Fibroblast of lung (primary cell): ENCODE results near the gene DTD1. TPM values are rescaled to one million over a fixed set of nuclear protein-coding genes. Genes with fewer than 3 reads are reported as not detected.
"Not testable (repeated sequence)": the region's sequence is repeated elsewhere in the genome, so short reads cannot be mapped to it uniquely, and the experiment has no call there.

Source experiments
- DNase-seq, 2 donors: peaks; one replicate each; pipeline versions ENCODE4 v3.0.0 to v3.0.0-alpha.2; 2010; ENCODE audit warnings: low read depth in 2 of 2
- H2AFZ ChIP-seq: 2 replicates; pipeline ENCODE4 v1.5.1; 2012; ENCODE audit warnings: low read length, control low read depth, inconsistent platforms
- H3K27ac ChIP-seq: 2 replicates; pipeline ENCODE4 v1.5.1; 2011; ENCODE audit warnings: low read length, control low read depth; ENCODE audit not compliant: insufficient read depth
- H3K27me3 ChIP-seq: 2 replicates; pipeline ENCODE4 v1.5.1; 2011; ENCODE audit warnings: mild to moderate bottlenecking, low read length; ENCODE audit not compliant: control insufficient read depth, insufficient read depth
- H3K36me3 ChIP-seq: 2 replicates; pipeline ENCODE4 v1.5.1; 2011; ENCODE audit warnings: low read length; ENCODE audit not compliant: control insufficient read depth, insufficient read depth
- H3K4me1 ChIP-seq: 2 replicates; pipeline ENCODE4 v1.5.1; 2011; ENCODE audit warnings: low read length; ENCODE audit not compliant: control insufficient read depth, insufficient read depth; ENCODE audit errors: extremely low read depth
- H3K4me2 ChIP-seq: 2 replicates; pipeline ENCODE4 v1.5.1; 2011; ENCODE audit warnings: low read length, control low read depth; ENCODE audit not compliant: insufficient read depth; ENCODE audit errors: extremely low read depth
- H3K4me3 ChIP-seq, 4 experiments: fragments of 200-600 bp in 1 of 4; sonication (generic) in 1 of 4; replicated peaks in 1 of 4; 2 replicates each; pipeline ENCODE4 v1.5.1; 2011 to 2016; ENCODE audit warnings: low read length in 4 of 4, low read depth in 3 of 4, mild to moderate bottlenecking in 3 of 4, control low read depth in 2 of 4, inconsistent platforms in 1 of 4, mixed read lengths in 1 of 4; ENCODE audit not compliant: insufficient read depth in 1 of 4; ENCODE audit errors: control extremely low read depth in 1 of 4
- H3K79me2 ChIP-seq: 2 replicates; pipeline ENCODE4 v1.5.1; 2012; ENCODE audit warnings: mild to moderate bottlenecking, low read length, inconsistent platforms; ENCODE audit not compliant: control insufficient read depth, insufficient read depth
- H3K9ac ChIP-seq: 2 replicates; pipeline ENCODE4 v1.5.1; 2011; ENCODE audit warnings: mild to moderate bottlenecking, low read length, control low read depth; ENCODE audit not compliant: insufficient read depth
- H3K9me3 ChIP-seq: 2 replicates; pipeline ENCODE4 v1.5.1; 2012; ENCODE audit warnings: low read depth, low read length; ENCODE audit not compliant: control insufficient read depth, insufficient read depth
- H4K20me1 ChIP-seq: 2 replicates; pipeline ENCODE4 v1.5.1; 2011; ENCODE audit warnings: low read length; ENCODE audit not compliant: control insufficient read depth, insufficient read depth; ENCODE audit errors: extremely low read depth
- CTCF ChIP-seq, 2 donors: IDR thresholded peaks in 1 of 2; conservative IDR thresholded peaks in 1 of 2; 1 replicate in 1 of 2; 2 replicates in 1 of 2; pipeline ENCODE4 v1.5.1; 2011 to 2012; ENCODE audit warnings: low read length in 2 of 2, control low read depth in 1 of 2, inconsistent platforms in 1 of 2, low read depth in 1 of 2, mild to moderate bottlenecking in 1 of 2
- EZH2 ChIP-seq: IDR thresholded peaks from 2 replicates; pipeline ENCODE4 v1.5.1; 2012; ENCODE audit warnings: low read length, control low read depth, mild to moderate bottlenecking; ENCODE audit errors: missing control alignments
- polyA plus RNA-seq, 2 donors: library from polyadenylated mRNA; depleted of rRNA in 1 of 2; stranded (reverse) in 1 of 2; unstranded in 1 of 2; fragments of >200 nt; gene quantifications; 2 replicates each; pipeline ENCODE4 v1.2.1, GENCODE V29; 2011 to 2012; ENCODE audit warnings: missing spikeins in 1 of 2
- total RNA-seq: library from RNA; depleted of rRNA; stranded (reverse); fragments of >200 nt; gene quantifications from 2 replicates; pipeline ENCODE4 v1.2.1, GENCODE V29; 2014

DTD1 gene
- total and polyA plus RNA-seq, 2 donors (not counting 1 experiment from before 2014, with no cell fraction given) = 60.8 to 71.0 TPM

GRCh38 chr20:18781509-18781908 is 193.7 kb downstream of the DTD1 start:
- Histone ChIP-seq H3K9ac (no peak overlapping the region), H4K20me1 (no peaks in the 10 kb centered on the region), H3K4me3 (no peak overlapping the region), H3K79me2 (no peaks in the 10 kb centered on the region), H3K27me3 (no peaks in the 10 kb centered on the region), H3K4me1 (no peaks in the 10 kb centered on the region), H3K4me2 (no peak overlapping the region), H3K9me3 (no peaks in the 10 kb centered on the region), H2AFZ (no peak overlapping the region), H3K36me3 (no peaks in the 10 kb centered on the region), H3K27ac (no peak overlapping the region)
- TF ChIP-seq CTCF (conservative IDR thresholded peaks at IDR 0.05 in 1 of 2, IDR thresholded peaks at IDR 0.05 in 1 of 2; ENCODE audit: low read depth in 1 of 2, low read length in 2 of 2) = no peak
- no peak for TF ChIP-seq EZH2
- DNase-seq = no peak

GRCh38 chr20:18783385-18783959 is 195.6 kb downstream of the DTD1 start:
- Histone ChIP-seq H4K20me1 (no peaks in the 10 kb centered on the region), H3K79me2 (no peaks in the 10 kb centered on the region), H3K9ac (no peak overlapping the region), H3K9me3 (no peaks in the 10 kb centered on the region), H2AFZ (no peak overlapping the region), H3K4me2 (no peak overlapping the region), H3K27me3 (no peaks in the 10 kb centered on the region), H3K4me1 (no peaks in the 10 kb centered on the region), H3K36me3 (no peaks in the 10 kb centered on the region), H3K4me3 (no peak overlapping the region), H3K27ac (no peak overlapping the region)
- DNase-seq = no peak
- TF ChIP-seq CTCF (conservative IDR thresholded peaks at IDR 0.05 in 1 of 2, IDR thresholded peaks at IDR 0.05 in 1 of 2; ENCODE audit: low read depth in 1 of 2, low read length in 2 of 2) = no peak
- no peak for TF ChIP-seq EZH2

- not testable (repeated sequence) for H3K4me1 ChIP-seq, H4K20me1 ChIP-seq, DNase-seq, H3K79me2 ChIP-seq, H3K4me2 ChIP-seq, H3K4me3 ChIP-seq, H3K27me3 ChIP-seq, H3K9me3 ChIP-seq, H2AFZ ChIP-seq, H3K36me3 ChIP-seq, H3K27ac ChIP-seq, H3K9ac ChIP-seq
Observed at GRCh38 chr20:18787046-18787445, 199.2 kb downstream of the DTD1 start.
